ENCODE measurements around the gene SHTN1.

DNA sequence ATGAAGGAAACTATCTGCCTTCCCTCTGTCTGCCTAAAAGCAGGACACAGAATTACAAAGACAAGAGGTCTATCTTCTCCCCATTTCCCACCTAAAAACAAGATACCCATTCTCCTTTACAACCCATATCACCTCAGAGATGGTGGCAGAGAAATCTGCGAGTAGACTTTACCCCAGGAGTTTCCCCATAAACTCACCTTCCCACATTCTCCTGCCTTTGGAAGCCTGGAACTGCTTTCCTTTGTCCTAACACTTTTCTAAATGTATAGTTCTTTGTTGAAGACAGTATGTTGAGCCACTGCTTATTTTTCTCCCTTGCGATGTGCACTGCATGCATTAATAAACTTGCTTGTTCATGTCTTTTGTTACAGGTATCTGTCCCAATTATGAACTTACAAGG lies 8.0 kb downstream of the SHTN1 start:
- no peak for TF ChIP-seq POLR2A (IDR thresholded peaks at IDR 0.05)
- TF ChIP-seq, protein P1, sequence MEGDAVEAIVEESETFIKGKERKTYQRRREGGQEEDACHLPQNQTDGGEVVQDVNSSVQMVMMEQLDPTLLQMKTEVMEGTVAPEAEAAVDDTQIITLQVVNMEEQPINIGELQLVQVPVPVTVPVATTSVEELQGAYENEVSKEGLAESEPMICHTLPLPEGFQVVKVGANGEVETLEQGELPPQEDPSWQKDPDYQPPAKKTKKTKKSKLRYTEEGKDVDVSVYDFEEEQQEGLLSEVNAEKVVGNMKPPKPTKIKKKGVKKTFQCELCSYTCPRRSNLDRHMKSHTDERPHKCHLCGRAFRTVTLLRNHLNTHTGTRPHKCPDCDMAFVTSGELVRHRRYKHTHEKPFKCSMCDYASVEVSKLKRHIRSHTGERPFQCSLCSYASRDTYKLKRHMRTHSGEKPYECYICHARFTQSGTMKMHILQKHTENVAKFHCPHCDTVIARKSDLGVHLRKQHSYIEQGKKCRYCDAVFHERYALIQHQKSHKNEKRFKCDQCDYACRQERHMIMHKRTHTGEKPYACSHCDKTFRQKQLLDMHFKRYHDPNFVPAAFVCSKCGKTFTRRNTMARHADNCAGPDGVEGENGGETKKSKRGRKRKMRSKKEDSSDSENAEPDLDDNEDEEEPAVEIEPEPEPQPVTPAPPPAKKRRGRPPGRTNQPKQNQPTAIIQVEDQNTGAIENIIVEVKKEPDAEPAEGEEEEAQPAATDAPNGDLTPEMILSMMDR (IDR thresholded peaks at IDR 0.05) = no peak
